UCSD-AML1 (cell line): ENCODE results near the gene HOXD9.

Source experiments
- DNase-seq: peaks from one replicate; lab custom pipeline; 2025; ENCODE audit not compliant: unreplicated experiment; lab: John Stamatoyannopoulos, UW

The HOXD9 gene

DNA sequence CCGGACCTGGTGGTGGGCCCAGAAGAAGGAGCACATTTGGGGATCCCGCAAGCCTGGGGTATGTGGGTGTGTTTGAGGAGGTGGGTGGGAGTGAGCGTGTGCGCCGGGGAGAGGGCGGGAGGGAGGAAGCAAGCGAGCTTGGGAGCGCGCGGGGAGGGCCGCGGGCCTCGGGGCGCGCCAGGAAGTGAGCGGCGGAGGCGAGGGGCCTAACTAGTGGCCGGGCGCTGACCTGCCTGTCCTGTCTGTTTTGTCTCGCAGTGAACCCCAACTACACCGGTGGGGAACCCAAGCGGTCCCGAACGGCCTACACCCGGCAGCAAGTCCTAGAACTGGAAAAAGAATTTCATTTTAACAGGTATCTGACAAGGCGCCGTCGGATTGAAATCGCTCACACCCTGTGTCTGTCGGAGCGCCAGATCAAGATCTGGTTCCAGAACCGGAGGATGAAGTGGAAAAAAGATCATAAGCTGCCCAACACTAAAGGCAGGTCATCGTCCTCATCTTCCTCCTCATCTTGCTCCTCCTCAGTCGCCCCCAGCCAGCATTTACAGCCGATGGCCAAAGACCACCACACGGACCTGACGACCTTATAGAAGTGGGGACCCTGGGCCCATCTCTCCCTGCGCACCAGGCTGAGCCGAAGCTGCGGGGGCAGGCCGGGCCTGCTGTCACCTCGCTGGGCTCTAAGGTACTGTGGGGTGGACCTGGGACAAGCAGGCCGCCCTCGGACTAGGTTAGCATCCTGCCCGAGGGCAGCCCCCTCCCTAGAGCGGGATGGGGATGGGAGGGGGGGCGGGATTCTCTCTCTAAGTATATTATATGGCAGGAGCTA is 30.0 kb downstream of the HOXD9 start:
- no peak for DNase-seq

DNA sequence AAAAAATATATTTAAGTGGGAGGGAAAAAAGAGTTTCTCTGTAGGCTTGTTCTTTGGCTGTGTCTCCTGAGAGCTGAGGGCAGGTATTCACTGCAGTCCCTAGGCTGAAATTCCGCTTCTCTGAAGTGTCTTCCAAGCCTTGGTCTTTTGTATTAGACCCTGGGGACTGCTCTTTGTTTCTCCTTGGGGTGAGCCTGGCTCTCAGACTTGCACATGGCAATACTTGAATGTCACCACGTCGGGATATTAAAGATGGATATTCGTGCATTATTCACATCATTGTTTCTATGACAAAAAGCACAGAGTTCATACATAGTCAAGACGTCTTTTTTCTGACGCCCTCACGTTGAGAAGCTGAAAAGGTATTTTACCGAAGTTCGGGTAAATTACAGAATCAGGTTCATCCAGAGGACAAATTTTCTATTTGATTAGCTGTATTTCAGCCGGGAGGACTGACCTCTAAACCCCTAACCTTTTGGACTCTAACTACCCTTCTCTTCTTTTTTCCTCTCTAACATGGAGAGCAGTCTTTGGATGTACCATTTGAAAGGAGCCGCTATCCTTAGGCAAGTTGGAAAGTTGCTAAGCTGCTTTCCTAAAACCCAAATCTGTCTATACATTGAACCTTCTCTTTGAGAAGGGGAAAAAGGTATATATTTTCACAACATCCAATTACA is 32.2 kb downstream of the HOXD9 start:
- no peak for DNase-seq

DNA sequence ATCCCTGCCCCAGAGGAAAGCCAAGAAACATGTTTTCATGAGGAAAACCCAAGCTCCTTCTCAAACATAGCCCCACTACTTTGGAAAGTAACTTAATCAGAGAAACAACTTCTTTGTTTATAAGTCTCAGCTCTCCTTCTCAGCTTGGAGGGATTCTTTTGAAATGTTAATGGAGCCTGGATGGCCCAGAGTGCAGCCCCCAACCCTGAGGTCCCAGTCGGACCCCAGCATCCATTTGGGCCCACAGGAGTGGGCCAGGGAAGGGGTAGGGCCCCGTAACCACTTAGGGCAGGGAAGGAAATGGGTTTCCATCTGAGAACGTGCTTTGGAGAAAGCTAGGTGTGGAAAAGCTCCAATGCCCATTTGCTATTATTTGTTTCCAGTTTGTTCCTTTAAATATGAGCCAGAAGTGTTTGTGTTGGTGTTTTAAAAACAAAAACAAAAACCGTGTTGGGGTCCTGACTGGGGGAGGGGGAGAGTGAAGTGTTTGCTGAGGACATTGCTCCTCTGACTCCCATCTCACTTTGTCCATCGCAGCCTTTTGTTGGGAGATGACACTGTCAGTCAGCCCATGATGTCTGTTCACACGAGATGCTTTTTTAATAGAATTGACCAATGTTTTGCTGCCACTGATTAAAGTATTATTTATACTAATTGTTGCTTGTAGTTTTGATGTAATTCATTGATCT is 33.0 kb downstream of the HOXD9 start:
- no peak for DNase-seq

- no peak for DNase-seq
Measured at GRCh38 chr2:176156301-176156806, 33.8 kb downstream of the HOXD9 start.

DNA sequence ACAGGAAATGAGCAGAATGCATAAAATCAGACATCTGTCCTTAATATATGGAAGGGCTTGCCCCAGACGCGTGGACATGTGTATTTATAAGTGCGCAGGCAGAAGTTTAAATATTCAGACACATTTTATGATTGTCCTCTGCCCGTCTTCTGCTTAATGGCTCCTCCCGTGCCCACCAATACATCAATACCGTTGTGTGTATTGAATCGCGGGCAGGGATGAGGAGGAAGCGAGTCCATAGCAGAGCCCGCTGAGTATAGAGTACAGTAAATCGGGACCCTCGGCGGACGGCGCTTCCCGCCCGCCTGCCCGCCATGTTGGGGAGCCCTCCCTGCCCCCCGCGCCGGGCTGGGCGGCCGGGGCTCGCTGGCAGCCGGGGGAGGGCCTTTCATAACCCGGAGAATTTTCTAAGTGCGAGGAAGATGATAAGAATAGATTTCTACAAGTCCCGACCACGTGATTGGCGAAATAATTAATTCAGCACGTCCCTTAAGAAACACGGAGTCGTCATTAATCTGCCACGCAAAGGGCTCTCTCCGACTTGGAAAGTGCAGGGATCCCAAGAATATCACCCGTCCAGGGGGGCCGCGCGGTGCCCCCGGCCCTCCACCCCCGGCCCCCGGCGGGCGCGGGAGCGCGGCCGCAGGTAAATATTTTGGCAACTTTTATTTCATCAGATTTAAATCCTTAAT is 34.4 kb downstream of the HOXD9 start, which contains the start of gene HOXD3:
HOXD3 (plus strand) TSS at position 501 of the 692 bp plus-strand sequence. CDS start 11,808 bp downstream, outside the sequence.
- no peak for DNase-seq

DNA sequence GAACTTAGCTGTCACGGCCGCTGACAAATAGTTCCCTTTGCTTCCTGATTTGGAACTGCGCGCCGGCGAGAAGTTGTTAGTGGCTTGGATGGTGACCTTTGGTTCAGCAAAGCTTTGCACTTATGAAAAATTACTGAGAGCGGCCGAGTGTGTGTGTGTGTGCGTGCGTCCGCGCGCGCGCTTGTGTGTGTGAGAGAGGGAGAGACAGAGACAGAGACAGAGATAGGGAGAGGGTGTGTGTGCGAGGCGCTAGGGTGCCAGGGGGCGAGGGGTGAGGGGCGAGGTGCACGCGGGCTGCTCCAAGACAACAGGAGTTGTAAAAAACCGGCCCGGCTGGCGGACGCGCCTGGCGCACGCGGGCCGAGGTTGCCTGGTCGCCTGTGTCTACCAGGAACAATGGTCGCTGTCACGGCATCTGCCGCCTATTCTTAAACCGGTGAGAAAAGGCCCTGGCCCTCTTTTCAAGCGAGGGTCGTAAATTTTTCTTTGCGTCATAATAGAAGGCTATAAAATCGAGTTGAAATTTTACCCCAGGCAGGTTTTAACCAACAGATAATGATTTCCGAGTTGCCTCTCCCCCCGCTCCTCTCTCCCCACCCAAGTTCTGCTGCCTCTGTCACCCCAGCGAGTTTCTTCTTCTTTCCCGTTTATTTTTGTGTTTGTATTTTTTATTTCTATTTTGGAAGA is 35.1 kb downstream of the HOXD9 start:
- no peak for DNase-seq

DNA sequence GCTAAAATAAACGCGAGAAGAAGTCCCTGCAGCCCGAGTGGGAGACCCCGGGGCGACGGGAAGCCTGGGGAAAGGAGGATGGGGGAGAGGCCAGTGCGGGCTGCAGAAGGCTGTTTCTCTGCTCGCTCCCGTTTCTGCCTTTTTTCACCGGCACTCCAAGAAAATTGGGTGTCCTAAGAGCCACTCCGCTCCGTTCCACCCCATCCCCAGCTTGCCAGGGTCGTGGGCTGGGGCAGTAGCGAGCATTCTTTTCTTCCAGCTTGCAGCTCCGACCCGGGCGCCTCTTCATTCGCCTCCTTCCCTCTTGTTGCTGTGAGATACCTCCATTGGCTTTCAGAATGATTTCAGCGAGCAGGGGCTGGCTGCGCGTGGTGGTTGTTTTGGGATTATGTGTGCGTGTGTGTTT is 35.7 kb downstream of the HOXD9 start:
- no peak for DNase-seq

- no peak for DNase-seq
Measured at GRCh38 chr2:176158855-176159662, 36.5 kb downstream of the HOXD9 start.

- no peak for DNase-seq
Measured at GRCh38 chr2:176159663-176160250, 37.2 kb downstream of the HOXD9 start.

DNA sequence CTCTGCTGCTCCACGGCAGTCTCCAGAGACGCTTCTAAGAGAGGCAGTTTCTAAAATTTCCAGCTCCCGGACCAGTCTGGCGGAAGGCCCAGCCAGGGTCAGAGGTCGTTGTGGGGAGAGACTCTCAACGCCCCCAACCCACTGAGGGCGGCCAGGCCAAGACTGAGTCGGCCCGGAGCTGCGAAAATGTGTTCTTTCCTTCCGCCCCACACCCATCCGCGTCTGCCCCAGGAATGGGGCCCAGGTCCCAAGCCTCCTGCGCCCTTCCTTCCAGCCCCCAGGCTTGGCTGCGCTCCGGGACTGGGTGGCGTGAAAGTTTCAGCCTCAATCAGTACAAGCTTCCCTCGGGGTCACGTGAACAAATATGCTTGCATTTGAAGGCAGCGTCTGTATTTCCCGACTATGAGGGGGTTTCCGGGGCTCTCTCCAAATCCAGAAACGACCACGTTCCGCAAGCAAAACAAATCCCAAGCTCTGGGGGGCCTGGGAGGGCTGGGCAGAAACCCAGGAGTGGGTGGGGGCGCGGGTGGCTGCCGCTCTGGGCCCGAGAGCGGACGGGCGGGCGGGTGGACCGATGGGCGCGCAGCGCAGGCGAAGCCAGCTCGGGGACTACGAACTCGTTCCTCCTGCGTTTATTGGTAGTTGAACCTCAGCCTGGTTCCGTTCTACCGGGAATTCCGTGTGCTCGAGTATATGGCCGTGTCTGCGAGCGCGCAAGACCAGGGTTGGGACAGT is 37.9 kb downstream of the HOXD9 start:
- no peak for DNase-seq

GRCh38 chr2:176160986-176161824 is 38.7 kb downstream of the HOXD9 start:
- DNase-seq = no peak

DNA sequence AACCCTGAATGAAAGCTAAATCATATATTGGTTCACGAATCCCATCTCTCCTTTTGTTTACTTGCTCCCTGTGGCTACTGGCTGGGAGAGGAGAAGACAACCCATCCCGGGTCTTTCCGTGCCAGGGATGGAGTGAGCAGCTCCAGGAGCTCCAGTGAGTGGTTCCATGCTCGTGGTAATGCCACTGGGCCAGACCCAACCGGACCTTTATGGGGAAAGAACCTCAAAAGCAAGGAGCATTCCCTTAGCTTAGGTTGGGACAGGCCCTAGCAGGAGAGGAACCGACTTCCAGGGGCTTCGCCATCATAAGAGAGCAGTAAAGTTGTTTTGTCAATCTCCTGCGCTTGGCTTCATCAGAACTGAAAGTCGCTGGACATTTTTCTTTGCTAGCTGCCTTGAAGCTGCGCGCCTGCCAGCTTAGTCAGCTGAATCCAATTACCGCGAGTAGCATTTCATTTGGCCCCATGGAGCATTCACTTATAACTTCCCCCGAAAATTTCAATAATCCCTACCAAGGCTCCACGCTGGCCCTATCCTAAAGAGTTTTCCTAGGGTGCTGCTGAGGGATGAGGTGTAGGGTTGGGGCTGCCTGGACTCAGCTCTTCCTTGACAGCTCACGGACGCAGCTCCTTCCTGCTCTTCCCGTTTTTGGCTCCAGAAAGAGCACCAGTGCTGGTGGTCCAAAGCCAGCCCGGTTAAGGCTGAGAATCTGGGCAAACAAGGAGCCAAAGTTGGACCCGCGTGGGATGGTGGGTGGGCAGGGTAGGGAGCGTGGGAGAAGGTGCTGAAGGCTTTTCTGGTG is 39.5 kb downstream of the HOXD9 start:
- no peak for DNase-seq

- DNase-seq = no peak
Measured at GRCh38 chr2:176162911-176163671, 40.6 kb downstream of the HOXD9 start.

GRCh38 chr2:176163672-176164056 is 41.1 kb downstream of the HOXD9 start:
- DNase-seq = no peak

DNA sequence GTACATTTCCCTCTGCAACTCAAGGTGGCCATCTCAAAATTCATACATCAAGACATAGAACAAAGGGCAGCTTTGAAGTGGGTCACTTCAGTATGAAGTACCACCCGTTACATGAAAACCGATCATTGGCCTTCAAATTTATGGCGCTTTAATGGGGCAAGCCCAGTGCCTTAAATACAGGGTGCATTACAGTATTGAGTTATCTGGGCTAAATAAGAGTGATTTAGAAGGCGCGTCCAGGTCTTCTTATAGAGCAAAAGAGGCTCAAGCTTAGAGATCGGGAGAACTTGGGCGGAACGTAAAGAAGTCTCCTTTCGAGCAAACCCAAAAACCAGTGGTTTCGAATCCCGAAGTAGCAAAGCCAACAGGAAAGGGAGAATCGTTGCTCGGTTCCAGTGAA is 41.7 kb downstream of the HOXD9 start:
- no peak for DNase-seq
